H1 (cell line): ENCODE data around the gene POLR2J. TPM values are rescaled to one million over a fixed set of nuclear protein-coding genes. Genes with fewer than 3 reads are reported as not detected.

Experiments
- BACH1 ChIP-seq: IDR thresholded peaks from 2 replicates; pipeline ENCODE4 v1.6.1; 2012; ENCODE audit warnings: low read length, improper control_type of control experiment
- GTF2F1 ChIP-seq: IDR thresholded peaks from 2 replicates; pipeline ENCODE4 v1.6.1; 2012; ENCODE audit warnings: low read depth, low read length, improper control_type of control experiment, borderline replicate concordance
- SIN3A ChIP-seq, 2 experiments: IDR thresholded peaks in 1 of 2; conservative IDR thresholded peaks in 1 of 2; 2 replicates each; pipeline ENCODE4 v1.6.1; 2011 to 2012; ENCODE audit warnings: low read length in 2 of 2, improper control_type of control experiment in 1 of 2, low read depth in 1 of 2, mild to moderate bottlenecking in 1 of 2
- polyA plus RNA-seq, 7 experiments: library from polyadenylated mRNA; depleted of rRNA in 3 of 7; stranded (reverse) in 5 of 7; unstranded in 2 of 7; fragments of >200 nt in 5 of 7; fragments of 200-250 nt in 2 of 7; gene quantifications; 1 replicate in 5 of 7; 2 replicates in 1 of 7; 4 replicates in 1 of 7; pipeline versions ENCODE4 v1.2.1 to v1.2.3, GENCODE V29; 2011 to 2013; ENCODE audit warnings: missing spikeins in 2 of 7, mixed read lengths in 2 of 7
- total RNA-seq: library from RNA; stranded (reverse); fragmentation: NEBNext Ultra II Directional; extraction: Animal tissue kit (Norgen Biotek cat#: 25700); gene quantifications from 2 replicates; pipeline ENCODE4 v1.2.1, GENCODE V29; 2021

The POLR2J gene
- total and polyA plus RNA-seq, 2 of the 8 experiments (the other 6 are each of a cell fraction or from before 2014, with no cell fraction given), result 54.1 to 113 TPM

DNA sequence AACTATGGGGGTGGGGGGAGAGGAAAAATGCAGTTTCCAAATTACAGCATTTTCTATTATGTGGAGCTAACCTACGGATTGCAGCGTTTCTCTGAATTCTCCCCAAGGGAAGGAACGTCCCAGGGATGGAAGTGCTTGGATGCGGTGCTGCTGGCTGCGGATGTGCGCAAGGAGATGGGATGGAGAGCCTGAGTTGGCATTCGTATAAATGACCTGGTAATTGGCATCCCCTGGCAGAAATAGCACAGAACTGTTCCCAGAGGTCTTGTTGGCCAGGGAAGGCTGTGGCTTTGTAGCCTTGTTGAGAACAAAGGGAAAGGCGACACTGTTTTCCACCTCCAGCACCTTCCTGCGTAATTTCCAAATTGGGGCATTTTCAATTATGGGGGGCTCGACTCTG, 42.6 kb downstream of the POLR2J start (continued):
- TF ChIP-seq SIN3A (conservative IDR thresholded peaks at IDR 0.05 in 1 of 2, IDR thresholded peaks at IDR 0.05 in 1 of 2; ENCODE audit: low read depth in 1 of 2, low read length in 2 of 2) (no peak), GTF2F1 (no peak), BACH1 (no peak)
